HAP-1 (cell line): ENCODE measurements around the gene HSPBP1.

Experiments used
- DNase-seq, 2 experiments: peaks; one replicate each; pipeline ENCODE4 v3.0.0-alpha.2; 2016 to 2020; ENCODE audit warnings: low spot score in 2 of 2
- H3K27me3 ChIP-seq: fragments of 250-450 bp; sonication (Bioruptor Pico); 2 replicates; pipeline ENCODE4 v1.5.1; 2020; ENCODE audit warnings: low read depth, mild to moderate bottlenecking, moderate library complexity
- H3K36me3 ChIP-seq: fragments of 250-450 bp; sonication (Bioruptor Pico); replicated peaks from 2 replicates; pipeline ENCODE4 v1.5.1; 2020; ENCODE audit warnings: mild to moderate bottlenecking
- H3K4me1 ChIP-seq: fragments of 250-450 bp; sonication (Bioruptor Pico); 2 replicates; pipeline ENCODE4 v1.5.1; 2020; ENCODE audit warnings: mild to moderate bottlenecking
- H3K4me3 ChIP-seq: fragments of 250-450 bp; sonication (Bioruptor Pico); 2 replicates; pipeline ENCODE4 v1.5.1; 2020; ENCODE audit warnings: mild to moderate bottlenecking, moderate library complexity
- H3K9me3 ChIP-seq: fragments of 250-450 bp; sonication (Bioruptor Pico); 2 replicates; pipeline ENCODE4 v1.5.1; 2020; ENCODE audit warnings: mild to moderate bottlenecking, moderate library complexity
- in situ Hi-C: fragments of 300-500 bp; cut with MboI; formaldehyde crosslinking; loops from 3 replicates; pipeline ENCODE4 v1.14.3; 2020; ENCODE audit warnings: low sequenced_read_pairs, inconsistent platforms, mixed read lengths

HSPBP1 gene

GRCh38 chr19:55277494-55277893 is 2.4 kb downstream of the HSPBP1 start:
- Histone ChIP-seq H3K27me3 (no peaks in the 10 kb centered on the region), H3K36me3 (peaks cover 5% of the 10 kb centered on the region; the same call in 1 of the 2 replicates), H3K4me3 (no peak overlapping the region), H3K9me3 (no peaks in the 10 kb centered on the region), H3K4me1 (peaks cover 4% of the 10 kb centered on the region)
- in situ Hi-C loops: no loop called here
- DNase-seq: no peak

- Histone ChIP-seq H3K4me1 (peaks cover 4% of the 10 kb centered on the region), H3K27me3 (no peaks in the 10 kb centered on the region), H3K36me3 (peaks cover 5% of the 10 kb centered on the region; the same call in 1 of the 2 replicates), H3K4me3 (no peak overlapping the region), H3K9me3 (no peaks in the 10 kb centered on the region)
- no peak for DNase-seq
- in situ Hi-C loops: no loop called here
These were observed 3.0 kb downstream of the HSPBP1 start for GRCh38 chr19:55276720-55277430.

DNA sequence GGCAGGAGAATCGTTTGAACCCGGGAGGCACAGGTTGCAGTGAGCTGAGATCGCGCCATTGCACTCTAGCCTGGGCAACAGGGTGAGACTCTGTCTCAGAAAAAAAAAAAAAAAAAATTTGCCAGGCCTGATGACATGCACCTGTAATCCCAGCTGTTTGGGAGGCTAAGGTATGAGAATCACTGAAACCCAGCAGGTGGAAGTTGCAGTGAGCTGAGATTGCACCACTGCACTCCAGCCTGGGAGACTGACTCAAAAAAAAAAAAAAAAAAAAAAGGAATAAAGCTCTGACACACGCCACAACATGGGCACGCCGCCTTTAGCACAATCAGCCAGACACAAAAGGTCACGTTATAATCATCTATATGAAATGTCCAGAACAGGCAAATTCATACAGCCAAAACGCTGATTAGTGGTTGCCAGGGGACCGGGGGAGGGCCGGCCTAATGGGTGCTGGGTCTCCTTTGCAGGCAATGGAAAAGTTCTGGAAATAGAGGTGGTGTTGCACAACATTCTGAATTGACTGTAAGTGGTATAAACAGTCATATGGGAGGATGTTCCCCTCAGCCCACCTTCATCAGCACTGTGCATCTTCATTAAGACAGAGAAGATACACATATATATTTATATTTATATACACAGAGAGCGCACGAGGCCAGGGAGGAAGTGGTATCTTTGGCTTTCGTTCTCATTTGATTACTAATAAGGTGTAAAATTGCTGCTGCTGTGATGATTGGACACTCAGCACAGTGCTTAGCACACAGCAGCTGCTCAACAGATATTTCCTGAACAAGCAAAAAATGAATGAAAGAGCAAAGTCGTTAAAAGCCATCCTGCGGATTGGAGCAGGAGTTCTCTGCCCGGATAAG is 3.8 kb downstream of the HSPBP1 start:
- Histone ChIP-seq H3K9me3 (no peaks in the 10 kb centered on the region), H3K4me1 (peaks cover 4% of the 10 kb centered on the region), H3K36me3 (peaks cover 5% of the 10 kb centered on the region; the same call in 1 of the 2 replicates), H3K27me3 (no peaks in the 10 kb centered on the region), H3K4me3 (no peak overlapping the region)
- in situ Hi-C loops: no loop called here
- no peak for DNase-seq

- DNase-seq: no peak
- H3K27me3 ChIP-seq: no peaks in the 10 kb centered on the region
- no peak overlapping the region for H3K4me3 ChIP-seq
- H3K9me3 ChIP-seq: no peaks in the 10 kb centered on the region
- in situ Hi-C loops: no loop called here
- H3K4me1 ChIP-seq: no peaks in the 10 kb centered on the region; the same call in 1 of the 2 replicates
- peaks cover 5% of the 10 kb centered on the region; the same call in 1 of the 2 replicates for H3K36me3 ChIP-seq
These were observed 5.8 kb downstream of the HSPBP1 start for GRCh38 chr19:55273978-55274707.

DNA sequence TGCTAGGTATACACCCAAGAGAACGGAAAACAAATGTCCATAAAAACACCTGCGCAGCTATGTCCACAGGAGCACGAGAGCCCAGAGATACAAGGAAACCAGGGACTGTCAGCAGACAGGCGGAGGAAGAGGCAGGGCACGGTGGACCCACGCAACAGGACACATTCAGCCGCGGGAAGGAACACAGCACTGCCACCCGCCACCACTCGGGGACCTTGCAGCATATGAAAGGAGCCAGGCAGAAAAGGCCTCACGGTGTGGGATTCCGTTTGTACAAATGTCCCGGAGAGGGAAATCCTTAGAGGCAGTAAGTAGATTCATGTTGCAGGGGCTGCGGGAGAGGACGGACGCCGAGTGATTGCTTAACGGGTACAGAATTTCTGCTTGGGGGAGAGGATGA is 7.8 kb downstream of the HSPBP1 start:
- peaks cover under 1% of the 10 kb centered on the region; the same call in 1 of the 2 replicates for H3K36me3 ChIP-seq
- no peak for DNase-seq
- in situ Hi-C loops: no loop called here
- no peaks in the 10 kb centered on the region for H3K4me1 ChIP-seq
- no peaks in the 10 kb centered on the region for H3K27me3 ChIP-seq
- H3K9me3 ChIP-seq: no peaks in the 10 kb centered on the region
- H3K4me3 ChIP-seq: no peak overlapping the region

- Histone ChIP-seq H3K4me3 (no peak overlapping the region), H3K27me3 (no peaks in the 10 kb centered on the region), H3K36me3 (no peaks in the 10 kb centered on the region; the same call in 1 of the 2 replicates), H3K9me3 (no peaks in the 10 kb centered on the region), H3K4me1 (no peaks in the 10 kb centered on the region)
- in situ Hi-C loops: no loop called here
- DNase-seq: no peak
These were observed 9.6 kb downstream of the HSPBP1 start for GRCh38 chr19:55270172-55270942.

DNA sequence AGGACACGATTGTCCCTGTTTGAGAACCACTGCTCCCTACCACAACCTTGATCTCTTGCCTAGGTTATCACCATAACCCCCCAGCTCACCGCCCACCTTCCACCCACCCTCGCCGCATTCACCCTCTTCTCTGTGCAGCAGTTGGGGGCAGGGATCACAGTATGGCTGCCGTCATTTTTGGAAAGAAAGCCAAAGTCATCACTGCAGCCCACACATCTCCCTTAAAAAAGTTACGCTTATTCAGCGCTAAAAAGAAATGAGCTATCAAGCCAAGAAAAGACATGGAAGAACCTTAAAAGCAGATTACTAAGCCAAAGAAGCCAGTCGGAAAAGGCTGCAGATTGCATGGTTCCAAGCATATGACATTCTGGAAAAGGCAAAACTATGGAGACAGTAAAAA is 10.6 kb downstream of the HSPBP1 start:
- no peaks in the 10 kb centered on the region for H3K9me3 ChIP-seq
- in situ Hi-C loops: no loop called here
- H3K36me3 ChIP-seq: no peaks in the 10 kb centered on the region; the same call in 1 of the 2 replicates
- H3K27me3 ChIP-seq: no peaks in the 10 kb centered on the region
- no peaks in the 10 kb centered on the region for H3K4me1 ChIP-seq
- H3K4me3 ChIP-seq: no peak overlapping the region
- DNase-seq: no peak

DNA sequence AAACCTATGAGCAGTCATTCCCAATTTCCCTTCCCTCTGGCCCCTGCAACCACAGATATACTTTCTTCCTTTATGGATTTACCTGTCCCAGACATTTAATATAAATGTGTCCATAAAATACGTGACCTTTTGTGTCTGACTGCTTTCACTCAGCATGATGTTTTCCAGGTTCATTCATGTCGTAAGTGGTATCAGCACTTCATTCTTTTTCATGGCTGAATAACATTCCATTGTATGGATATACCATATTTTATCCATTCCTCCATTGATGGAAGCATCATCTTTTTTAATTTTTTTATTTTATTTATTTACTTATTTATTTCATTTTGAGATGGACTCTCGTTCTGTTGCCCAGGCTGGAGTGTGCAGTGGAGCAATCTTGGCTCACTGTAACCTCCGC is 13.1 kb downstream of the HSPBP1 start:
- H3K4me1 ChIP-seq: no peaks in the 10 kb centered on the region
- H3K27me3 ChIP-seq: no peaks in the 10 kb centered on the region
- H3K36me3 ChIP-seq: no peaks in the 10 kb centered on the region; the same call in 1 of the 2 replicates
- in situ Hi-C loops: no loop called here
- no peak overlapping the region for H3K4me3 ChIP-seq
- no peaks in the 10 kb centered on the region for H3K9me3 ChIP-seq
- no peak for DNase-seq

- H3K4me1 ChIP-seq: no peaks in the 10 kb centered on the region
- no peaks in the 10 kb centered on the region for H3K9me3 ChIP-seq
- H3K4me3 ChIP-seq: no peak overlapping the region
- no peaks in the 10 kb centered on the region; the same call in 1 of the 2 replicates for H3K36me3 ChIP-seq
- in situ Hi-C loops: no loop called here
- no peaks in the 10 kb centered on the region for H3K27me3 ChIP-seq
- no peak for DNase-seq
These were observed 13.5 kb downstream of the HSPBP1 start for GRCh38 chr19:55266404-55266803.

DNA sequence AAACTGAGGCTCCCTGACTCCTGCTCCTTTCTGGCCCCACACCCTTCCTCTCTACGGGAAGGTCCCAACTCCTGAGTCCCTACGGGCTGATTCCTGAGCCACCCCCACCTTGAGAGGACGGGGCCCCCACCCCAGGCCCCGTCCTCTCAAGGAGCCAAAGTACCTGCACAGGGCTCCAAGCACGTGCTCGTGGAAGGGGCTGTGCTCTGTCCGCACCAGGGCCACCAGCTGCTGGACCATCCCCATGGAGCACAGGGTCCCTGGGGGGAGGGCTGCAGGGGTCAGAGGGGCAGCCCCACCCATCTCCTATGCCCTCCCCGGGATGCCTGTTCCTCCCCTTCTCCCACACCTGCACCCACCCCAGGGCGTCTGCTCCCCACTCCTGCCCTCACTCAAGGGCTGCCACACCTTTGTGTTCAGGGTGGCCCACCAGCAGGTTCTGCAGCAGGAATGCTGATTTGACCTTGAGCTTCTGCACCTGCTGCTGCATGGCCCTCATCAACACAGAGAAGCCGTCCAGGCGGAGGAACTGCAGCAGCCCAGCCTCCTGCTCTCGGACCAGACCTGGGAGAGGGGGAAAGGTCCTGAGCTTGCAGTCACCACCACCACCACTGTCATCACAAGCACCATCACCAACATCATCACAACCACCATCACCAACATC is 14.1 kb downstream of the HSPBP1 start:
- in situ Hi-C loops: no loop called here
- no peaks in the 10 kb centered on the region for H3K9me3 ChIP-seq
- H3K36me3 ChIP-seq: no peaks in the 10 kb centered on the region; the same call in 1 of the 2 replicates
- no peak for DNase-seq
- H3K27me3 ChIP-seq: no peaks in the 10 kb centered on the region
- no peaks in the 10 kb centered on the region for H3K4me1 ChIP-seq
- H3K4me3 ChIP-seq: no peak overlapping the region

DNA sequence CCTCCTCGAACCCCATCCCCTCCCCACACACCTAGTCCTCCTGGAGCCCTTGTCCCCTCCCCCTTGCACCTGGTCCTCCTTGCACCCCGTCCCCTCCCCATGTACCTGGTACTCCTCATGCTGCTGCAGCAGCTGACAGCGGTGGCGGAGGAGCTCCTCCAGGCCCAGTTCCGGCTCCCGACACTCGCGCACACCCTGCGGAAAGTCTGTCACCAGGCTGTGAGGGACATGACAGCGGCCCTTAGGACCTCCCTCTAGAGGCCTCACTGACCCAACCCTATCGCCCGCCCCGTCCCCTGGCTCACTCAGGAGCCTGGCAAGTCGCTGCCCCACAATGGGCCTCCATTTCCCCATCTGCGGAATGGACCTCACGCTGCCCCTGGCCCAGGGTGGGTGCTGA is 14.7 kb downstream of the HSPBP1 start:
- H3K9me3 ChIP-seq: no peaks in the 10 kb centered on the region
- no peaks in the 10 kb centered on the region for H3K27me3 ChIP-seq
- H3K36me3 ChIP-seq: no peaks in the 10 kb centered on the region; the same call in 1 of the 2 replicates
- no peak for DNase-seq
- in situ Hi-C loops: no loop called here
- no peaks in the 10 kb centered on the region for H3K4me1 ChIP-seq
- H3K4me3 ChIP-seq: no peak overlapping the region

- peaks cover 4% of the 10 kb centered on the region; the same call in 1 of the 2 replicates for H3K4me1 ChIP-seq
- in situ Hi-C loops: no loop called here
- no peaks in the 10 kb centered on the region; the same call in 1 of the 2 replicates for H3K36me3 ChIP-seq
- H3K9me3 ChIP-seq: no peaks in the 10 kb centered on the region
- DNase-seq: no peak
- H3K4me3 ChIP-seq: no peak overlapping the region
- H3K27me3 ChIP-seq: no peaks in the 10 kb centered on the region
These were observed 15.4 kb downstream of the HSPBP1 start for GRCh38 chr19:55264531-55264930.
